ENCODE measurements around the gene FBXO41.

Gene FBXO41

GRCh38 chr2:73260338-73260984, 23.8 kb downstream of the FBXO41 start:
- peak; percentile 36 to 56 (median 42) for DNase-seq

- DNase-seq: no peak
Observed at GRCh38 chr2:73259704-73260337, 24.5 kb downstream of the FBXO41 start.

- no peak for DNase-seq
Observed at GRCh38 chr2:73259276-73259675, 25.0 kb downstream of the FBXO41 start.

DNA sequence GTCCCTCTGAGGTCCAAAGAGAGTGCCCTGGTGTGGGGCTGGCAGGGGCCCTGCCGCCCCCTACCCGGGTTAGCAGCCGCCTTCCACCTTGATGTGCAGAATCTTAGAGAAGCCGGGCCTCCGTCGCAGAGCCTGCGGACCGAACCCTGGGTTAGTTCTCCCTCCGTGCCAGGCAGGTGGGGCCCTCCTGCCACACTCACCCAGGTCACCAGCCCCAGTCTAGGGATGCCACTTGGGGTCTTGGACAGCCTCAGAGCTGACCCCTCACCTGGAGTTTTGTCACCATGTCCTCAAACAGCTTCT, 25.4 kb downstream of the FBXO41 start:
- DNase-seq: no peak

DNA sequence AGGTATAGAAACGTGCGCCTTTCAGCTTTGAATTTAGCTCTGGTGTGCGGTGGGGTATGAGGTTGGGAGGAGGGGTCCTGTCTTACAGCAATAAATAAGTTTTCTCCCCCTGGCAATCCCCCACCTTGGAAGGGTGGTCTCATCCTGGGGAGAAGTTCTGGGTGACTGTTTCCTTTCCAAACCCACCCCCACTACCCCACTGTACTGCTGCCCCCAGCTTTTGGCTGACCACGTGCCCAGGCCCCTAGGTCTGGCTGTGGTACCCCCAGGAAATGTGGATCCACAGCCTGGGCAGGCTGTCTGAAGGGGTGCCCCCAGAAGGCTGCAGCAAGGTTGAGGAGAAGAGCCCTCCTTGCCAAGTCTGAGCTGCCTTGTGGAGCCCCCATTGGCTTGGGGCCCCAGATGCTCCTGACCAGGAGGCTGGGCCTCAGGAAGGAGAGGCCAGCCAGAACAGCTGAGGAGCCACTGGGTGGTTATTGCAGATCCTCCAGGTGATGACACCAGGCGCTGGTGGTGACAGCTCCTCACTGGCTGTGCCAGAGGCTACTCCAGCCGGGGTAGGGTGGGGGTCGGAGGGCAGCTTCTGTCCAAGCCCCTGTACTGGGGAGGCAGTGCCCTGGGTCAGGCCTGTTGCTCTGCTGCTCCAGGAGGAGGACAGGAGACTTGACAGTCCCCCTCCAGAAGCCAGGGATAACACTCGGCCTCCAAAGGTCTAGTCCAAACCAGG, 25.9 kb downstream of the FBXO41 start:
- no peak for DNase-seq

GRCh38 chr2:73257425-73258125, 26.7 kb downstream of the FBXO41 start:
- peak; percentile 14 to 44 (median 24) for DNase-seq

DNA sequence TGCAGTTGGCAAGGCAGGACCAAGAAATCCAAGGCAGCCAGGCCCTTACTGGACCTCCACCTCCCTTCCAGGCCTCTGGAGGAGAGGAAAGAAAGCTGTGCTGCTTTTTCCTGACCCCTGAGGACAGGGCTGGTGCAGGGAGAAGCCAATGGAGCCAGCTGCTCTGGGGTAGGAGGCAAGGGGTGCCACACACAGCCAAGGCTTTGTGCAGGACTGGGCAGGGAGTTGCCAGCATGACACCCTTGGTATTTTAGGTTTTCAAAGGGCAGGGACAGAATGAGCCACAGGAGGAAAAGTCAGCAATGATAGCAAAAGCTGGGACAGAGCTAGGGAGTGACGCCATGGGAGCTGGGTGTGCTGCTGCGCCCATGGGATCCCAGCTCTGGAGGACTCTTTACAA, 27.3 kb downstream of the FBXO41 start:
- DNase-seq: no peak

DNA sequence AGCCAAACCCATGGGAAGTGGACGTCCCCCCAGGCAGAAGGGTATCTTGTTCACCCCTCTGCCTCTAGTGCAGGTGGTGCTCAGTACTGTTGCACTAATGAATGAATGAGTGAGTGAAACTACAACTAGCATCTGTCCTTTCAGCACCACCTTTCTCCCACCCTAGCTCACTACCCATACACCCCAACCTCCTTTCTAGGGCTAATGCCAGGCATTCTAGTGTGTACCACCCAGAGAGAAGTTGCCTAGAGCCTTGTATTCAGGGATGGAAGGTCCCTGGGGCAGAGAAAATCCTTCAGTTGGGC, 27.7 kb downstream of the FBXO41 start:
- DNase-seq: no peak

GRCh38 chr2:73255907-73256617, 28.2 kb downstream of the FBXO41 start:
- no peak for DNase-seq

- DNase-seq: no peak
Observed at GRCh38 chr2:73255007-73255644, 29.2 kb downstream of the FBXO41 start.

DNA sequence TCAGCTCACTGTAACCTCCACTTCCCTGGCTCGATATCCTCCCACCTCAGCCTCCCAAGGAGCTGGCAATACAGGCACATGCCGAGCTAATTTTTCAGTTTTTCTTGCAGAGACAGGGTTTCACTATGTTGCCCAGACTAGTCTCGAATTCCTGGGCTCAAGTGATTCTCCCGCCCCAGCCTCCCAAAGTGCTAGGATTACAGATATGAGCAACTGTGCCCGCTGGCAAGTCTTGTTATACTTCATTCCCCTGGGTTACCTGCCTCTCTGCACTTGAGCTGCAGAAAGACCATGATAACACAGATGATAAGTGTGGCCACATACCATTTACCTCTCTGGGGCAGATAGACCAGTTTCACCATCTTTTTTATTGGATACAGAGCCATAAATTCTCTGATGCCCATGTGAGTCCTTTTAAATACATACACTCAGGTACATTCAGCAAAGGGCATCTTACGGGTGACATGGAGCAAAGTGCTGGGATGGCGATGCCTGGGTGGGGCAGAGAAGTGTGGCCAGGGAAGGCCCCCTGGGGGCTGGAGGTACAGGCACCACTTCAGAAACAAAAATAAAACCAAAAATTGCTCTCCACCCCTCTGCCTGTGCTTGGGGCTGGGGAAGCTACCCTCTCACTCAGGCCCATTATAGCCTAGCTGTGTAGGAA, 29.8 kb downstream of the FBXO41 start:
- no peak for DNase-seq

DNA sequence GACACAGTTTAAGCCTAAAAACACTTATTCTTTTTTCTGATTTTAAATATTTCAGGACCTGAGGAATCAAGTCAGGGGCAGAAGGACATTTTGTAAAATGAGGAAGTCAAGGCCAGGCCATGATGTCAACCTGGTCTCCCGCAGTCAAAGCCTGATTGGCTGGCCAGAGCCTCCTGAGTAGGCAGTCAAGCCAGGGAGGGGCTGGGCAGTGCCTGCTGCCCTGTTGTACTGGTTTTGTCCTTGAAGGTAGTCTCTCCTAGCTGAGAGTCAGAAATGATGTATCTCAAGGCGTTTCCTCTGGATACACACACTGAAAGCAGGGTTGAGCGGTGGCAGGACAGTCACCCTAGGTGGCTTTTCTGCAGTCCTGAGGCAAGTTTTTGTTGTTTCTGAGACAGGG, 30.4 kb downstream of the FBXO41 start:
- DNase-seq: peak; percentile 62 to 77 (median 67)

DNA sequence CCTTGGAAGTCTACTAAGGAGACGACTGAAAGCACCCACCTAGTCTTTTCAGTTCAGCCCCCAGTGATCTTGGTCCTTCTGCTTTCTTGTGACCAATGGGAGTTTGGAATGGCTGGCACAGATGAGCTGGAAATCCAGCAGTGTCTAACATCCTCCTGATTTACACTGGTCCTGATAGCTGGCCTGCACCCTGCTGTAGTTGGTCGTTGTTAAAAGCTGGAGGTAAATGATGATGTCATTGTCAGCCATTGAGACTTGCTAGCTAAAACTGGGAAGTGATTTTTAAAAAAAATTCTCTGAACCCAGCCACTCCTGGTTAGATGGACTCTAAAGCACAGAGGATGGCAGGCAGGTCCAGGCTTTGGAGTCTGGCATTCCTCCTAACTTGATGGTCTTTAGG, 30.9 kb downstream of the FBXO41 start:
- peak; percentile 8 to 19 (median 19) for DNase-seq

DNA sequence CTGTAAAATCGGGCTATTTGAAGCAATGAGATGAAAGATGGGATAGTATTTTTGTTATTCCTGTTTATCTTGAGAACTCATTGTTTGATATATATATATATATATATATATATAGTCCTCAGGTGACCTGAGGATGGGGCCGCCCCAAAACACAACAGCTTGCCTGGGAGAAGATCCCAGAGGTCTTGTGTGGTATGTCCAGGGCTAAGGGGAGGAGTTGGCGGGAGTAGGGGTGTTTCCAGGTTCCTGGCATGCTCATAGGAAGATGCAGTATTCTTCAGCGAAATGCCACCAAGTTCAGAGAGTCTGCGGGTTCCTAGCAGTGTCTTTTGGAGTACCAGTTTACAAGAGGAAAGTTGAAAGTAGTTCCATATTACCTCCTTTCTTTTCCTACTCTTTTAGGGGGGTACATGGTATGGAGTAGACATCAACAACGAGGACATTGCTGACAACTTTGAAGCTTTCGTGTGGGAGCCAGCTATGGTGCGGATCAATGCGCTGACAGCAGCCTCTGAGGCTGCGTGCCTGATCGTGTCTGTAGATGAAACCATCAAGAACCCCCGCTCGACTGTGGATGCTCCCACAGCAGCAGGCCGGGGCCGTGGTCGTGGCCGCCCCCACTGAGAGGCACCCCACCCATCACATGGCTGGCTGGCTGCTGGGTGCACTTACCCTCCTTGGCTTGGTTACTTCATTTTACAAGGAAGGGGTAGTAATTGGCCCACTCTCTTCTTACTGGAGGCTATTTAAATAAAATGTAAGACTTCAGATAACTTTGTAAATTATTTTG, 31.8 kb downstream of the FBXO41 start:
- DNase-seq: no peak

- DNase-seq: no peak
Observed at GRCh38 chr2:73250872-73251846, 33.1 kb downstream of the FBXO41 start.

GRCh38 chr2:73249636-73250035, 34.6 kb downstream of the FBXO41 start:
- DNase-seq: no peak

DNA sequence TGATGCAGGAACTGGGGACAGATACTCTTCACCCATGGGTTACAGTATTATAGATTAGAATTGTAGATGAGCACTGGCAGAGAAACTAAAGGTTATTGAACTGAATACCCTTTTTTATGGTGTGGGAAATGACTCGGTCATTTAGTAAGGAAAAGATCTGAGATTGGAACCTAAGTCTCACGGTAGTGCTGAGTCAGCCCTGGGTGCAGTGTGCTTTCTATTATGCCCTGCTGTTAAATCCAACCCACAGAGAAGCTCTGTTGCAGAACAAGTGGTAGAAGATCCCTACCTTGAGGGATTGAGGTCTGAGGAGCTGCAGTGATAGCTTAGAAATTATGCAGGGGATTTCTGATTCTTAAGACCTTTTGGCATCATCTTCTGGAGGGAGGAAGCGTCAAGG, 37.4 kb downstream of the FBXO41 start:
- DNase-seq: no peak

- DNase-seq: no peak
Observed at GRCh38 chr2:73244580-73244979, 39.7 kb downstream of the FBXO41 start.

DNA sequence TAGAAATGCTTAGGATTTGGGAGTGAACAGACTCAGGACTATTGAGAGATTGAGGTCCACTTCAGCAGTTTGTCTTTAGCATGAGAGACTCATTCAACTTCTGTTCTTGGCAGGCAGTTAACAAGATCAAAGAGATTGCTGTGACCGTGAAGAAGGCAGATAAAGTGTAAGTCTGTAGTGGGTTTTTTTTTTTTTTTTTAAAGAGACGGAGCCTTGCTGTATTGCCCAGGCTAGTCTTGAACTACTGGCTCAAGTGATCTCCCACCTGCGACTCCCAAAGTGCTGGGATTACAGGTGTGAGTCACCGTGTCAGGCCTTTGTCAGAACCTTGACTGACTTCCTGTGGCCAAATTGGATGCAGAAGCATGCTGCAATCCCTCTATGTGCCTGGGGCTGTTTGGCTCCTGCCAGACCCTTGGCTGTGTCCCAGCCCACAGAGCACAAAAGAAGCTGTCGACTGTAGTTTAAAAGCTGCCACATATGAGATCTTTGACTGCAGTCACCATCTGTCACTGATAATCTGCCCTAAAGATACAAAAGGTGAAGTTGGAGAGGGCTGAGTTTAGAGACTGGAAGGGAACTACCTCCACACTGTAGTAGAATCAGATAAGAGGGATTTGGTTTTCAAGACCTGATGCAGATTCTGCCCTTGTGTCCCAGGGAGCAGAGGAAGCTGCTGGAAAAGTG, 40.3 kb downstream of the FBXO41 start:
- no peak for DNase-seq
